ENCODE data around the gene PSMB7.

The PSMB7 gene

GRCh38 chr9:124384210-124384609, 31.0 kb downstream of the PSMB7 start:
- no peak for DNase-seq (ENCODE audit: low read depth, low spot score)

DNA sequence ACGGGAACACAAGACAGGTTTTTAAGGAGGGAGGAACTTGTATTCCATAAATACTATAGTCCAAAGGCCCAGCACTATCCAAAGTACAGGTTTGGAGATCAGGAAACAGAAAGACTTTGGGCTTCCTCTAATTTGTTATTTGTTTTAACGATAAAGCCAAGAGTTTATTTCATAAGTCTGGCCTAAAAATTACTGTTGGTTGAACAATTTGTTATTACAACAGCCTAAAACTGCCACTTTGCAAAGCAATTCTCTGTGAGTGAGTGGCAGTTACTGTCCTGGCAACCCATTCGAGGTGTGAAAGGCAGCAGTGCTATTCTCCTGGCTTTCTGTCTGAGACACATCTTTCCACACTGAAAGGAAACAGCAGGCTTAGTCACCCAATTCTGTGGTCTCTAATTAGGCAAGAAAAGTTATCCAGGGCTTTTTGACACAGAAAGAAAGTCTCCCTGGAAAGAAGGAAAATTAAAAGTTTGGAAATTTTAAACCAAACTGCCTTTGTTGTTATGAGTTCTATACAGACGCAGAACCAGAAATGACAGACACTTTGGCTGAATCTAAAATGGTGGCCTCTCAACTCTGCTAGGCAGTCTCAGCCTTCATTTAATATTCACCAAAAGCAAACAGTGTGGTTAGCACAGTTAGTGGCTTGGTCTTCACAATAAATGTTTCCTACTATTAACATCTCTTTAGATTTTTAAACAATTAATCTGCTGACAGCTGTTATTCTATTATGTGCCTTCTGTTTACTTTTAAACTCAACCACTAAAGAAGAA, 33.9 kb downstream of the PSMB7 start:
- no peak for DNase-seq (ENCODE audit: low read depth, low spot score)

GRCh38 chr9:124377551-124378406, 37.5 kb downstream of the PSMB7 start:
- DNase-seq (ENCODE audit: low read depth, low spot score), result no peak

DNA sequence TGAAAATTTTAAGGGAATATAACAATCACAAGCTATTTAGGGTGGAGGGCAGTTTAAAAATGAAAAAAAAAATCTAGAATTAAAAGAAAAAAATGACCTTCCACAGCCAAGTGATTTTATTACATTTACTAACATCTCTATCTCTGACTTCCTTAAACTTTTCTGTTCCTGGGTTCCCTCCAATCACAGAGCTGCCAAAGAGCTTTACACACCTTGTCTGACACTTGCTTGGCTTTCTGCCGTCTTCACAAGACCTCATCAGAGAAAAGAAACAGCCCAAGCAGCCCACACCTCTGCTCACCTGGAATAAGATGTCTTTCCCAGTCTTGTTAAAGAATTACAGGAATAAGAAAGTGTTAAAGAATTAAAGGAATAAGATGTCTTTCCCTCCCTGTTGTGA, 38.9 kb downstream of the PSMB7 start:
- DNase-seq (ENCODE audit: low read depth, low spot score), result no peak

- DNase-seq (ENCODE audit: low read depth, low spot score), result no peak
These were observed 39.5 kb downstream of the PSMB7 start for GRCh38 chr9:124375726-124376125.

- no peak for DNase-seq (ENCODE audit: low read depth, low spot score)
These were observed 41.4 kb downstream of the PSMB7 start for GRCh38 chr9:124373851-124374250.

DNA sequence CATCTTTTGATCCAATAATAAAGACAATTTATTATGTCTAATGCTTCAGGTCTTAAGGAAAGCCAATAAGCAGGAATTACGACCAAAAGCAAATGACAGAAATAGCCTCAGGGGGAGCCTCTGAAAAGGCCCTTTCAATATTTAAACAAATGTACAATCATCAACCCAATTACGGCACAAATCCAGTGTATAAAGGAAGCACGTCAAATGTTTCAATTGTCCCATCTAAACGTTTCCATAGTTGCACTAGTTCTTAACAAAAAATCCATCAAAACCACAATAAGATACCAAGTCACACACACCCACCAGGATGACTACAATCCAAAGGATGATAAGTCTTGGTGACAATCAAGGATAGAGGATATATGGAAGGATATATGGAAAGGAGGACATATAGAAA, 41.9 kb downstream of the PSMB7 start:
- DNase-seq (ENCODE audit: low read depth, low spot score), result no peak

DNA sequence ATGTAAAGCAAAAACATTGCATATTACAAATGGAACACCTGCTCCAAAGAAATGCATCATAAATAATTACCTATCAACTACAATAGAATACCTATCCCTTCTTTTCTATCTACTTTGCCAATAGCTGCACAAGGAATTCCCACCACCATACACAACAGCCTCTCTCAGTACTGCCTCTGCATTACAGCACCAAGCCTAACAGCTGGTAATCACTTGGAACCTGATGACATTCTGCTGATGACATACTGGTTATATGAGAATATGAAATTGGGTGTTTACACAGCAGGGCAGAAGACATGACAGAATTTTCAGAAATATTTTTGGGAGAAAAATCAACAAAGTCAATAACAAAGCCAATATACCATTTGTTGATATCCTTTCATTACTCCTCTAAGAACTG, 43.2 kb downstream of the PSMB7 start:
- no peak for DNase-seq (ENCODE audit: low read depth, low spot score)

DNA sequence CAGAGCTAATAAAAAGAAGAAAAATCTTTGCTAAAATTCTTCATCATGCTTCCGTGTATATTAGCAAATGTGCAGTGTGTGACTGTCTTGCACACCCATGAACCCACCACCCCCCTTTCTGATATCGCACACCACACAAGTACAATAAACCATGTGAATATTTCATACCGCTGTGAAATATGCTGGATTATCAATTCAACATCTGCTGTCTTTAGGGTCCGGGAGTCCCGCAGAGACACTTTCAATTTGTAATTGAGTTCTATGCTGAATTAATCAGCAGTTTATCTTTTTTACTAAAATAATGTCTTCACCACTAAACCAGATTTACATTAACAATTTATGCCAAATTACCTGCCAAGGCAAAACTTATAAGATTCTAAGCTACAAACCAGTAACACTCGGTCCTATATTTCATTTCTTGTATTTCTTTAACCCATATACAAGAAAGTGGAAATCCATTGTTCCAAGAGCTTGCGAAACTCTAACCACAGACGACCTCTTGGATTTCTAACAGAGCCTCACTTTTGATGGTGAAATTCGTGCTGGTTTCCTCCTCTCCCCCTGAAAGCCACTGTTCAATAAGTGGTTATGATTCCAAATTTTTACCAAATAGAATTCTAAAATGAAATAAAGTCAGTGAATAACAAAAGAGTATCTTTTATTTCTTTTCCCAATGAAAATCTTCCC, 44.2 kb downstream of the PSMB7 start:
- no peak for DNase-seq (ENCODE audit: low read depth, low spot score)

DNA sequence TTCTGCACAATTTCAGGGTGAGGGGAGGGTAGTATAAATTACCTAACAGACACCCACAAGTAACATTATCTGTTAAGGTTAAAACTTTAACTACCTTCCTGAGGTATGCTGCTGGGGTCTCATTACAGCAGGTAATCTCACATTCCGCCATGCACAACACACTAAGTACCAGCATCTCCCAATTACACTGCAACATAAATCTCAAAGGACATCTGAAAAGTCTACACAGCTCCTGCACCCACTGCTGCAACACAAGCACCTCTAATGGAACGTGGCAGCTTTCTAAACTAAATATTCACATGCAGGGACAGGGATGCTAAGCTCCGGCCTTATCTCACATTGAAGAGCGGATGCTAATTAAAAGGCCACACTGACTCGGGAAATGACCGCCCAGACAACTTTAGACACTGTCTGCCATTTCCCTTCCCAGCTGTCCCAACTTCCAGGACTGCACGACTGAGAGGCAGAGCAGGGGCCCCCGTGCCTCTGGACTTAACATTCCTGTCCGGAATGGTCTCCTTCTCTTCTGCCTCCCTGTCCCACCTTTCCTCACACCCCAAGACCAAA, 45.9 kb downstream of the PSMB7 start:
- DNase-seq (ENCODE audit: low read depth, low spot score), result no peak

GRCh38 chr9:124368692-124369091, 46.5 kb downstream of the PSMB7 start:
- DNase-seq (ENCODE audit: low read depth, low spot score), result no peak

GRCh38 chr9:124366476-124367220, 48.6 kb downstream of the PSMB7 start:
- no peak for DNase-seq (ENCODE audit: low read depth, low spot score)

DNA sequence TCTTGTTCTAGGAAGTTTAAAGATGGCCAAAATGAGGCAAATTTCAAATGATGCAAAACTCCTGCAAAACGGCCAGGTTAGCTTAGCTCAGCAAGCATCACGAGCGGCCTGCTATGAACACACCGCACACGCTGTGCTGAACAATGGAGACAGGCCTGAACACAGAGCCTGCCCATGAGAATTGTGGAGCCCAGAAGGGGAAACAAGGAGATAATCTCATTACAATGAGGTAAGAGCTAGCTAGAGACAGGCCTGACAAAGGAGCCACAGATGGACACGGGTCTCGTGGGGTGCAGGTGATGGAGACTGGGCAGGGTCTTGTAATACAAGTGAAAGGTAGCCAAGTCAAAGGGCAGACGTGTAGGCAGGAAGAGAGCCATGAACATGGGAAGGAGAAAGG, 50.2 kb downstream of the PSMB7 start:
- DNase-seq (ENCODE audit: low read depth, low spot score), result no peak

DNA sequence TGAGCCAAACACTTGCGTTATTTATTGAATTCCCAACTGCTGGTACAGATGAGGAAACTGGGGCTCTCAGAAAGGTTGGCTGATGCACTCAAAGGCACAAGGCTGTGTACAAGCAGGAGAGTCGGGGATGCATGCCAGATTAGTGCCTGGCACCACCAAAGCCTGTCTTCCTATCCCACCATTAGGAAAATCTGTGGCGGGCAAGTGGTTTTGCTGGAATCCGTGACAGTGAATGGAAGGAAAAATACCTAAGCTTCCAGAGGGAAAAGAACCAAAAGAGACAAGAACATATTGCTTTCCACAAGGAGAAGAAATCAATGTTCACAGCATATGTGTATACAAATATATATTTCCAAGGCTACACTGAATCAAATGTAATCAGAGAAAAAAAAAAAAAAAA, 51.1 kb downstream of the PSMB7 start:
- DNase-seq (ENCODE audit: low read depth, low spot score), result no peak

GRCh38 chr9:124363326-124364096, 51.7 kb downstream of the PSMB7 start:
- DNase-seq (ENCODE audit: low read depth, low spot score), result no peak

DNA sequence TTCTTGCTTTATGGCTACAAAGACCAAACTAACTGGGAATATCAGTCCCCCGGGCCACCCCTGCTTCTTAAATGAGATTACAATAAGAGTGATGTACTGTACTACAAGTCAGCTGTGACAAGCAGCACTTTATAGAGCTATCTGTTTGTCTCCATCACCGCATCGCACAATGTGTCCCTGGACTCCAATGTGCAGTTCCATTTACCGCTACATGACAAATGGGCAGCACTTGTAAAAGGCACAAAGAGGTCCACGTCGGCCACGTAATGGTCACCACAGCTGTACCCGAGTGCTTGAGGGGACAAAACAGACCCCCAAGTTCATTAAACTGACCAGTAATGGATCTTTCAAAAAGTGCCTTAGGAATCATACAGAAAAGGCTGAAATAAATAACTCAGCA, 54.1 kb downstream of the PSMB7 start:
- no peak for DNase-seq (ENCODE audit: low read depth, low spot score)

DNA sequence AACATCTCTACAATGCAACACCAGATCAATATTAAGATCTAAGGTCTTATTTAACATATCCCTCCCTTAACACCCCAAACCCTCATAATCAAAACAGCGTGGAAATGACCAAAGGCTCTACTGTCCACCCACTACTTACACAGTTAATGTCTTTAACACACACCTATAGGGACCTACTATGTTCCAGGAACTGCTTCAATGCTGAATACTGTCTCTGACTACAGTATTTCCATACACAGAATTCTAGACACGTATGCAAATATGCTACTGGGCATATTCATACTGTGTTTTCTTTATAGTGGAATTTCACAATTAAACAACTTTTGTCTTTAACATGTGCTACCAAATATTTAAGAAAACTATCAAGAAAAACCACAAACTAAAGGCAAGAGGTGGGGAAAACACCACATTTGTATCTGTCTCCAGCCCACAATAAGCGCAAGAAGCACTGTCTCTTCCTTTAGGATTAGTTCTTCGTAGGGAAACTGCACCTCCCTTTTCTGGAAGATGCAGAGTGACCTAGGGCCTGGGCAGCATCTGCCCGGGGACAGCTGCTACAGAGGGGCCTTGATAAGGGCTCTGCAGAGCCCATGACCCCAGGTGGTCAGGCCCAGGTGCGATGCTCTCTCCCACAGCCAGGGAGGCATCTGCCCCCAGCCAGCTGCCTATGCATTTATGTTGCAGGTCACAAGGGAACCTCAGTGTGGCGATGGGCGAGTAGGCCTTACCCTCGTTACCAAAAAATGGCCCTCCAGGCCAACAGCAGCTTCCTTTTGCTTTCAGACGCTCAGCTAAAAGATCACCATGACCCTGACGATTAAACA, 55.2 kb downstream of the PSMB7 start:
- DNase-seq (ENCODE audit: low read depth, low spot score), result no peak

GRCh38 chr9:124359426-124359825, 55.8 kb downstream of the PSMB7 start:
- no peak for DNase-seq (ENCODE audit: low read depth, low spot score)

GRCh38 chr9:124358631-124359030, 56.6 kb downstream of the PSMB7 start:
- DNase-seq (ENCODE audit: low read depth, low spot score), result no peak

All from smooth muscle cell of the brain vasculature (primary cell).